ENCODE measurements around the gene STIM2. TPM values are rescaled to one million over a fixed set of nuclear protein-coding genes. Genes with fewer than 3 reads are reported as not detected.

STIM2 gene
- total and polyA plus RNA-seq, 2 of the 4 experiments (the other 2 are of a cell fraction), result 16.1 to 27.6 TPM

DNA sequence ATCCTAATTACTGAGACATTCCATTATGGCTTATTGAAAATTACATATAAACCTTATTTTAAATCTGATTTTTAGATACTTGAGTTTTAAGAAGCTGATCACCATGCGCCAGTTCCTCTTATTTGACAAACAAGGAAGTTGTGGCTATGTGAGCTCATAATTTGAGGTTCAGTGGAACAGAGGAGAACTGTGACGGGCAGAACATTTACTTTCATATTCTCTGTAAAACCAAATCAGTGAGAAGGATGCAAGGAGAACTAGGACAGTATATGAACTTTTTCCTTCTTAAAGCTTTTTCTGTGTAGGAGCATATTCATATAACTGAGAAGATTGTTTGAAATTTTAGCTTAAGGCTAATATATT, 25.3 kb downstream of the STIM2 start:
- Histone ChIP-seq H2BK20ac (ENCODE audit: low read depth, low read length) (no peak overlapping the region), H3K9me1 (ENCODE audit: insufficient read depth, low read length) (no peaks in the 10 kb centered on the region), H4K8ac (ENCODE audit: low read depth in 2 of 2, low read length in 2 of 2) (no peak overlapping the region), H3K23ac (ENCODE audit: low read depth, low read length) (no peak overlapping the region), H3K27ac (ENCODE audit: insufficient read depth, low read length) (no peak overlapping the region), H2AK5ac (ENCODE audit: low read depth, low read length) (no peak overlapping the region), H3K56ac (ENCODE audit: extremely low read depth, insufficient read depth, low read length) (no peak overlapping the region), H3K4ac (ENCODE audit: low read depth, low read length) (no peak overlapping the region), H3K14ac (replicated peaks; ENCODE audit: low read depth, low read length) (no peak overlapping the region), H3K27me3 (ENCODE audit: control insufficient read depth, insufficient read depth, low read length) (no peaks in the 10 kb centered on the region), H3K18ac (ENCODE audit: low read depth, low read length) (no peak overlapping the region), H3K4me3 (ENCODE audit: insufficient read depth, low read depth, low read length) (no peak overlapping the region), H4K91ac (ENCODE audit: insufficient read depth, low read depth, low read length) (no peak overlapping the region), H4K20me1 (ENCODE audit: insufficient read depth, low read length) (no peaks in the 10 kb centered on the region; the same call in 1 of the 2 replicates), H2AK9ac (replicated peaks; ENCODE audit: low read depth, low read length, poor library complexity) (no peak overlapping the region), H3K36me3 (ENCODE audit: control insufficient read depth, insufficient read depth, low read length) (no peaks in the 10 kb centered on the region), H3K4me1 (ENCODE audit: control insufficient read depth, insufficient read depth, low read length) (no peaks in the 10 kb centered on the region), H2BK5ac (ENCODE audit: low read depth, low read length, poor library complexity, severe bottlenecking) (no peak overlapping the region), H2BK120ac (ENCODE audit: low read depth, low read length) (no peak overlapping the region), H2BK15ac (ENCODE audit: low read depth, low read length) (no peak overlapping the region), H3K79me1 (ENCODE audit: low read depth in 1 of 2, low read length in 2 of 2) (peaks cover 25 to 35% of the 10 kb centered on the region in 2 experiments), H3K4me2 (ENCODE audit: low read depth, low read length) (no peak overlapping the region), H2AFZ (replicated peaks; ENCODE audit: low read length, poor library complexity) (no peak overlapping the region), H3K9me3 (ENCODE audit: control insufficient read depth, insufficient read depth, low read length) (no peaks in the 10 kb centered on the region), H3K9ac (ENCODE audit: low read depth, low read length) (no peak overlapping the region), H4K5ac (ENCODE audit: low read depth, low read length) (no peak overlapping the region)
- no CpG with 5 or more reads among the region's 2 CpGs for WGBS, 2 experiments (ENCODE audit: extremely low coverage in 2 of 2, insufficient read length in 1 of 2)
- DNase-seq, result no peak
- ChIA-PET POLR2A (ENCODE audit: unreplicated experiment) (interaction anchor here (0.6 kb wide), 1 partner anchor 105 kb away, joined by 3 read pairs; no protein-coding TSS in a partner anchor), CTCF (interaction anchor here (0.6 kb wide), 1 partner anchor 51 kb away, joined by 3 read pairs; no protein-coding TSS in a partner anchor)
- no peak for ATAC-seq (ENCODE audit: low read depth)
- in situ Hi-C loops (cut with MboI; ENCODE audit: low sequenced_read_pairs), result no loop called here
- dilution Hi-C loops (cut with HindIII; ENCODE audit: low sequenced_read_pairs, unreplicated experiment), result no loop called here
- intact Hi-C loops (cut with micrococcal nuclease), result no loop called here
- no TSS peak for BruUV-seq (replicated peaks)
- TF ChIP-seq SMC3 (IDR thresholded peaks at IDR 0.05; ENCODE audit: low read depth, low read length) (no peak), MAFK (IDR thresholded peaks at IDR 0.05; ENCODE audit: low read depth, low read length) (no peak), MAZ (IDR thresholded peaks at IDR 0.05; ENCODE audit: borderline replicate concordance, low read depth, low read length) (no peak), NFE2L2 (IDR thresholded peaks at IDR 0.05; ENCODE audit: low read depth, low read length) (no peak), RCOR1 (IDR thresholded peaks at IDR 0.05; ENCODE audit: insufficient replicate concordance, low read length) (no peak), RFX5 (IDR thresholded peaks at IDR 0.05; ENCODE audit: low read depth, low read length) (no peak), POLR2A (IDR thresholded peaks at IDR 0.05; ENCODE audit: low read depth, low read length) (no peak)
- TF ChIP-seq, protein P1, sequence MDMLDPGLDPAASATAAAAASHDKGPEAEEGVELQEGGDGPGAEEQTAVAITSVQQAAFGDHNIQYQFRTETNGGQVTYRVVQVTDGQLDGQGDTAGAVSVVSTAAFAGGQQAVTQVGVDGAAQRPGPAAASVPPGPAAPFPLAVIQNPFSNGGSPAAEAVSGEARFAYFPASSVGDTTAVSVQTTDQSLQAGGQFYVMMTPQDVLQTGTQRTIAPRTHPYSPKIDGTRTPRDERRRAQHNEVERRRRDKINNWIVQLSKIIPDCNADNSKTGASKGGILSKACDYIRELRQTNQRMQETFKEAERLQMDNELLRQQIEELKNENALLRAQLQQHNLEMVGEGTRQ (IDR thresholded peaks at IDR 0.05; ENCODE audit: low read depth, low read length), result no peak
- TF ChIP-seq, protein P2, sequence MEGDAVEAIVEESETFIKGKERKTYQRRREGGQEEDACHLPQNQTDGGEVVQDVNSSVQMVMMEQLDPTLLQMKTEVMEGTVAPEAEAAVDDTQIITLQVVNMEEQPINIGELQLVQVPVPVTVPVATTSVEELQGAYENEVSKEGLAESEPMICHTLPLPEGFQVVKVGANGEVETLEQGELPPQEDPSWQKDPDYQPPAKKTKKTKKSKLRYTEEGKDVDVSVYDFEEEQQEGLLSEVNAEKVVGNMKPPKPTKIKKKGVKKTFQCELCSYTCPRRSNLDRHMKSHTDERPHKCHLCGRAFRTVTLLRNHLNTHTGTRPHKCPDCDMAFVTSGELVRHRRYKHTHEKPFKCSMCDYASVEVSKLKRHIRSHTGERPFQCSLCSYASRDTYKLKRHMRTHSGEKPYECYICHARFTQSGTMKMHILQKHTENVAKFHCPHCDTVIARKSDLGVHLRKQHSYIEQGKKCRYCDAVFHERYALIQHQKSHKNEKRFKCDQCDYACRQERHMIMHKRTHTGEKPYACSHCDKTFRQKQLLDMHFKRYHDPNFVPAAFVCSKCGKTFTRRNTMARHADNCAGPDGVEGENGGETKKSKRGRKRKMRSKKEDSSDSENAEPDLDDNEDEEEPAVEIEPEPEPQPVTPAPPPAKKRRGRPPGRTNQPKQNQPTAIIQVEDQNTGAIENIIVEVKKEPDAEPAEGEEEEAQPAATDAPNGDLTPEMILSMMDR (conservative IDR thresholded peaks at IDR 0.05; ENCODE audit: low read depth, low read length), result no peak
- TF ChIP-seq, protein P3, sequence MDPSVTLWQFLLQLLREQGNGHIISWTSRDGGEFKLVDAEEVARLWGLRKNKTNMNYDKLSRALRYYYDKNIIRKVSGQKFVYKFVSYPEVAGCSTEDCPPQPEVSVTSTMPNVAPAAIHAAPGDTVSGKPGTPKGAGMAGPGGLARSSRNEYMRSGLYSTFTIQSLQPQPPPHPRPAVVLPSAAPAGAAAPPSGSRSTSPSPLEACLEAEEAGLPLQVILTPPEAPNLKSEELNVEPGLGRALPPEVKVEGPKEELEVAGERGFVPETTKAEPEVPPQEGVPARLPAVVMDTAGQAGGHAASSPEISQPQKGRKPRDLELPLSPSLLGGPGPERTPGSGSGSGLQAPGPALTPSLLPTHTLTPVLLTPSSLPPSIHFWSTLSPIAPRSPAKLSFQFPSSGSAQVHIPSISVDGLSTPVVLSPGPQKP (IDR thresholded peaks at IDR 0.05; ENCODE audit: borderline replicate concordance, low read depth, low read length), result no peak
